D341Med (cell line): Measurements from ENCODE around the gene LITAF.
"Not testable (repeated sequence)": the region's sequence is repeated elsewhere in the genome, so short reads cannot be mapped to it uniquely, and the experiment has no call there.

Experiments used
- DNase-seq: peaks from one replicate; pipeline ENCODE4 v3.0.0; 2012; ENCODE audit warnings: low spot score

Gene LITAF

DNA sequence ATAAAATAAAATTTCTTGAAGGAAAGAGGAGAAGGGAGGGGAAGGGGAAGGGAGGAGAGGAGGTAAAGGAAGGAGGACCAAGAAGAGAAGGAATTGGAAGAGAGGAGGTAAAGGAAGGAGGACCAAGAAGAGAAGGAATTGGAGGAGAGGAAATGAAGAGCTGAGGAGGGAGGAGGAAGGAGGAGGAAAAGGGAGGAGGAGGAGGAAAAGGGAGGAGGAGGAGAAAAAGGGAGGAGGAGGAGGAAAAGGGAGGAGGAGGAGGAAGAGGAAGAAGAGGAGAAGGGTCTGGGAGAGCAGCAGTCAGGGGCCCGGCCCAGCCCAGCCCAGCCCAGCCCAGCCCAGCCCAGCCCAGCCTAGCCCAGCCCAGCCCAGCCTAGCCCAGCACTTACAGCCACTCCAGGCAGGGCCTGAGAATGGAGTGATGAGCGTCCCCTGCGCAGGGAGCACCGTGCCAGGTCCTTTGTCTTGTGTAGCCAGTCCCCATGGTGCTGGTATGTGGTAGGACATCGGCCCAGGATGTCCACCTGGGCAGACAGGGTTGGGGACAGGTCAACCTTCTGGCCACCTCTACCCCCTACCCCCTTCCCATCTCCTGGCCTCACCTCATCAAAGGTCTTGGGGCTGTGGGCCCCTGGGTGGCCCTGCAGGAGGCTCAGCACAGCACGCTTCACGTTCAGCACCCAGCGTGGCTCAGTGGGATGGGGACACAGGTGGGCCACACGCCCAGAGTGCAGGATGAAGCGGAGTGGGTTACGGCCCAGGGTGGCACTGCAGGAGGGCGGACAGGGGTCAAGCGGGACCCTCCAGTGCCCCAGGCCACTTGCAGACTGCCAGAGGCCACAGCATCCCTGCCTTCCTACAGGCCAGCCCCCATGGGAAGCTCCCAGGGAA lies 70.9 kb downstream of the LITAF start:
- DNase-seq = no peak

DNA sequence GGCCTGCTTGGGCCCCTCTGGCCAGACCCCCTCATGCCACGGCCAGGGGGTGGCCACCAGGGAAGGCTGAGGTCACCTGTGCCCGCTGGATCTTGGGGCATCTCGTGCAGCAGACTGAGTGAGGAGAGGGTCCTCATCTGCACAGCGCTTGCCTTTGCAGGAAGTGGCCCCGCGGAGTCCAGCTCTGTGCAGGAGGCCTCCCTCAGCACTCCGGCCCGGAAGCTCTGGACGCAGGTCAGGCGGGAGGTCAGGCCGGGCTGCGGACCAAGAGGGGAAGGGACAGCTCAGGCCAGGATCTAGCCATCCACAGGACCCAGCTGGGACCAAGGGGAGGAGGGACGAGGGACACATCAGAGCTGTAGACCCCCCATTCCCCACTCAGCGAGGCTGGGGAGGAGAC lies 72.4 kb downstream of the LITAF start:
- no peak for DNase-seq

DNA sequence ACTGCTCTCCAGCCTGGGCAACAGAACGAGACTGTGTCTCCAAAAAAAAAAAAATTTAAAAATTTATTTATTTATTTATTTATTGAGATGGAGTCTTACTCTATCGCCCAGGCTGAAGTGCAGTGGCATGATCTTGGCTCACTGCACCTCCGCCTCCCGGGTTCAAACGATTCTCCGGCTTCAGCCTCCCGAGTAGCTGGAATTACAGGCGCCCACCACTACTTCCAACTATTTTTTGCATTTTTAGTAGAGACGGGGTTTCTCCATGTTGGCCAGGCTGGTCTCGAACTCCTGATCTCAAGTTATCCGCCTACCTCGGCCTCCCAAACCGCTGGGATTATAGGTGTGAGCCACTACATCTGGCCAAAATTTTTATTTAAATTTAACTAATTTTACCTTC lies 73.4 kb downstream of the LITAF start:
- not testable (repeated sequence) for DNase-seq

DNA sequence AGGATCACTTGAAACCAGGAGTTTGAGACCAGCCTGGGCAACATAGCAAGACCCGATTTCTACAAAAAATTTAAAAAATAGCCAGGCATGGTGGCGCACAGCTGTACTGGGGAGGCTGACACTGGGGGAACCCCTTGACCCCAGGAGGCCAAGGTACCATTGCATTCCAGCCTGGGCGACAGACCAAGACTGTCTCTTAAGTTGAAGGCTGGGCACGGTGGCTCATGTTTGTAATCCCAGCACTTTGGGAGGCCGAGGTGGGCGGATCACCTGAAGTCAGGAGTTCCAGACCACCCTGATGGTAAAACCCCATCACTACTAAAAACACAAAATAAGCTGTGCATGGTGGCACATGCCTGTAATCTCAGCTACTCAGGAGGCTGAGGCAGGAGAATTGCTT lies 74.9 kb downstream of the LITAF start:
- no peak for DNase-seq

DNA sequence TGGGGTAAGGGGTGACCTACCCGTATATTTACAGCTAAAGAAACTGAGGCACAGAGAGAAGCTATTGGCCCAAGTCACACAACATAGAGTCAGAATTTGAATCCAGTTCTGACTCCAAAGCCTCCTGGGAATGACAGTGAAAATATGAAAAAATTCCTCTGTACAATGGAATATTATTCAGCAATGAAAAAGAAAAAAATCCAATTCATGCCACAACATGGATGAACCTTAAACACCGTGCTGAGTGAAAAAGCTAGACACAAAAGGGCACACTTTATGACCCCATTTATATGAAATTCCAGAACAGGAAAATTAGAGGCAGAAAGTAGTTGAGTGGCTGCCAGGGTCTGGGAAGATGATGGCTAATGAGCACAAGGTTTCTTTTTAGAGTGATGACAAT lies 75.4 kb downstream of the LITAF start:
- no peak for DNase-seq

DNA sequence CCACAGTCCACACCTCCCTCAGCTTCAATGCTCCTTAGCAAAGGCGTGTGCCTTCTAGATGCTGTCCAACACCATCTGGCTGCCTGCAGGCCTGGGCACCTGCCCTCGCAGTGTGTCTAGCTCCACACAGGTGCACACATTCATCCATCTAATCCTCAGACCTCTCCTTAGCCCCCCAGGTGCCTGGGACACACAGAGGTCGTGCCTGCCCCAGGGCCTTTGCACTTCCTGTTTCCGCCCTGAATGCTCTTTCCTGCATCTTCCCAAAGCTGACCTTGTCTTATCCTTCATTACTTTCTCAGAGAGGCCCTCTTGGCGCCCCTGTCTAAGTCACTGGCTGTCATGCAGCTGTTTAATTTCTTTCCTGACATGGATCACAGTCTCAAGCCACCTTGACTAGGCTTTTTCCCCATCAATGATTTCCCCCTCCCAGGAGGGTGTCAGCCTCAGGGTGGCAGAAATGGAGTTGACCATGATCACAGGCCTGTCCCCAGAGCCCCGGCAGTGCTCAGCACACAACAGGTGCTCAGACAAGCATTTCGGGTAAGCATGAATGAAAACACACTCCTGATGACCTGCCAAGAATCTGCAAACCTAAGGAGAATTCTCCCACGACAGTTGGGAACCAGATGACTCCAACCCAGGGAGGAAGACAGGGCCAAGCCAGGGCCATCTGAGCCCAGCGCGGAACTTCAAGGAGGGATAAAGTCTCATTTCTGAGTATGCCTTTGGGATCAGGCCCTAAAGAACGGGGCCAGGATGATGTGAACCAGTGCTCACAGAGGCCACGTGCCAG lies 76.3 kb downstream of the LITAF start:
- DNase-seq = no peak

DNA sequence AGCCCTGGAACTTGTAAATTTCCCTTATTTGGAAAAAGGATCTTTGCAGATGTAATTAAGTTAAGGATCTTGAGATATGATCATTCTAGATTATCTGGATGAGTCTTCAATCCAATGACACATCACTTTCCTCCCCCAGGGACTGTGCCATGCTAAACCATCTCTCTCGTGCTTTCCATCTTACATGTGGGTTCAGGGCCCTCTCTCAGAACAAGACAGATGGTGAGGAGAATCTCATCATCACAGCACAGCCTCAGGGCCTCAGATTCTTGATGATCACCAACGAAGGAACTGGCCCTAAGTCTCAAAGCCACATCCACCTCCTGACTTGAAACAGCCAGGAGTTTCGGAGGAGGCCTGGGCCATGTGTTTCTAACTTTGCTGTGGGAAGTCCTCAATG lies 78.7 kb downstream of the LITAF start:
- DNase-seq = no peak

DNA sequence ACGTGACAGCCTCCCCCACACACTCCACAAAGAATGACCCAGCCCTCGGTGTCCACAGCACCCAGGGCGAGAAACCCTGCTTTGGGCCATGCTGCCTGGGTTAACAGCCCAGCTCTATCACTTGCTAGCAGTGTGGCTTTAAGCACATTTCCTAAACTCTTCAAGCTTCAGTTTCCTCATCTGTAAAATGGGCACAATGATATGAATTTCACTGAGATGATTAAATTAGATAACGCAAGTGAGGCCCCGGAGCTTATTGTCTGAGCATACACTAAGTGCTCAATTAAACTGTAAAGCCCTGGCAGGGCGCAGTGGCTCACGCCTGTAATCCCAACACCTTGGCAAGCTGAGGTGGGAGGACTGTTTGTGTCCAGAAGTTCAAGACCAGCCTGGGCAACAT lies 79.4 kb downstream of the LITAF start:
- DNase-seq = no peak

DNA sequence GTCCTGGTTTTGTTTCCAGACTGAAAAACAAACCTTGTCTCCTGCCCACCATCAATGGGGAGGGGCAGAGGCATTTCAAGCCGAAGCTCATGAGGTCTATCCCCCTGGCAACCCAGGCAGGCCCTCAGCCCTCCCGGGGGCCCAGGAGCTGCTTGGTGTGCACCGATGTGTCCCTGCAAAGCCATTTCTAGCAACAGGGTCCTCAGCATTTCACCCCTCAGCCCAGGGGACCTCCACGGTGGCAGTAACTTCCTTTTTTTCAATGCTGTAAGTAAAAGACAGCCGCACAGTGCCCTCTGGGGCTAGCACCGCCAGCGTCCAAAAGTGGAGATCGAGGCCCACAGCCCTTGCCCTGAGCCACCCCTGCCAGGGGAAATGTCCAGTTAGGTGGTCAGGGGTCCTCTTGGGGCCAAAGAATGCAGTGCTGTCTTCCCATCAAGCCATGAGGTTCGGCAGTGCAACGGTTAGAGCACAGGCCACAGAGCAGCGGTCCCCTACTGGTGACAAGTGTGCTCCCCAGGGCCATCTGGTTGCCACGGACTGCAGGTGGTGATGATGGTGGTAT lies 79.9 kb downstream of the LITAF start:
- DNase-seq = no peak

DNA sequence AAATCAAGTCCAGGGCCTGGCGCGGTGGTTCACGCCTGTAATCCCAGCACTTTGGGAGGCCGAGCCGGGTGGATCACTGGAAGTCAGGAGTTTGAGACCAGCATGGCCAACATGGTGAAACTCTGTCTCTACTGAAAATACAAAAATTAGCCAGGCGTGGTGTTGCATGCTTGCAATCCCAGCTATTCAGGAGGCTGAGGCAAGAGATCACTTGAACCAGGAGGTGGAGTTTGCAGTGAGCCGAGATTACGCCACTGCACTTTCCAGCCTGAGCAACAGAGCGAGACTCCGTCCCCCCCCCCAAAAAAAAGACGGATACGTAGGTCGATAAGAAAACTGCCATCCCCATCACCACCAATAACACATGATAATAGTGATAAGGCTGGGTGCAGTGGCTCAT lies 82.5 kb downstream of the LITAF start:
- DNase-seq = not testable (repeated sequence)

DNA sequence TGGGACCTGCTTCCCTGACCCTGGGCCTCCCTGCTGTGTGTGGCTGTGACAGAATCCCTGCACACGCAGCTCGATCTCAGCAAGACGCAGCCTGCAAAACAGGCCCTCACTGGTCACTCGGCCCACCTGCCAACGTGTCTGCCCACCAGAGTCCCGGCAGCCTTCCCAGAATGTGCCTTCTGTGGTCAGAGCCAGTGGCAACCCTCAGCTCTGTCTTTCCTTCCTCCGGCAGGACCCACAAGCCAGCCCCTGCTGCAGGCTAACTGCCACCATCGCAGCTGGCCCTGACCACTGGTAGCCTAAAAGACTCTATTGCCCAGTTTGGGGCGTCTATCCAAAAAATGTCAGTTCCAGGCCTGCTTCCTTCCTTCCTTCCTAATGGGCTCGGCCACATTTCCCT lies 83.2 kb downstream of the LITAF start:
- no peak for DNase-seq

DNA sequence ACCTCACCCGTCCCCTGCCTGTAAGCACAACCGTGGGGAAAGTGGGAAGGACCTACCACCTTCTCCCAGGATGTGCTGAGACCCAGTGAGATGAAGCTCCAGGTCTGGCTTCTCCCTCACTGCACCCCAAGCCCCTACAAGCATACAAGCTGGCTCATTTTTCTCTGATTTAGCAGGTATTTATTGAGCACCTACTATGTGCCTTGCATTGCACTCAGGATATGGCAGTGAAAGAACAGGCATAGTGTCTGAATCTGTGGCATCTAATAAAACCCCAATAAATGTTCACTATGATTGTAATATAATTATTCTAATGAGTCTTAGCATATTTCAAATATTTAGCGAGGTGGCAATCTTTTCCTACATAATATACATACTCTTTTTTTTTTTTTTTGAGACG lies 84.5 kb downstream of the LITAF start:
- DNase-seq = no peak

DNA sequence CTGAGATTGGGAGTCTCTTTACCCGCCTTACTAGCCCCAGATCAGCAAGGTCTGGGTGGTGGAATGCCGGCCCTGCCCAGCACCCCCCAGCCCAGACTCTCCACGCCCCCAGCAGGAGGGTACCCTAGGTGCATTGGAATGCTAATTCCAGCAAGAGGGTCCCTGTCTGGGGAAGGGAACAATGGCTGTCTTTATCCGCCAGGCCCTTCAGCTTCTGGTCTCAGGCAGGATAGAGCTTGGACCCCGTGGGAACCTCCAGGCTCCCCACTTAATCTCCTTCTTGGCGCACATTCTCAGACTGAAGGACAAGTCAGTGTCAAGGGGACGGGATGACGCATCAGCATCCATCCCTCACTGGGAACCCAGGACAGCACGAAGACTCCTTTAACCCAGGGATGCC lies 85.1 kb downstream of the LITAF start:
- DNase-seq = no peak

DNA sequence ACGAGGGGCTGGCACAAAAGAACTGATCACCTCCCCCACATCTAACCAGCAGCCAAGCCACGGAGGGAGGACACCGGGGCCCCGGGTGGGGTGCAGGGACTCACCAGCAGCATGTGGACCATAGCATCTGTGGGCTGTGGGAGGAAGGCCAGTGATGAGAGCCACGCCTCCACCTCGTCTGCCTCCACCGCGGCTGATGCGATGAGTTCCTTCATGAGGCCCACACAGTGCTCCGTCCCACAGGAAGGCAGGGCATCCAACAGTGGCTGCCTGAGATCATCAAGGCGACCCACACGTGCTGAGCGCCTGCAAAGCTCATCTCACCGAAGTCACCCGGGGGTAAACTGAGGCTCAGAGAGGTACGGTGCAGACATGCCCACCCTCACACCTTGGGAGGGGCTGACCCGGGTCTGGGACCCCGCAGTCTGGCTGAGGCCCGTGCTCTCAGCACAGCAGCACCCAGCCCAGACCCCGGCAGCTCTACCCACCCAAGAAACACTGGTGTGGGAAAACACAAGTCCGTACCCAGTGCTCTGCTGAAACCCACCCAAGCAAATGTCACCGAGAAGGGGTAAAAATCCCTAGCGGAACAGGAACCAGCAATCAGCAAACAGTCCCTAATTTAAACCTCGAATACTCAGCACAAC lies 85.9 kb downstream of the LITAF start:
- DNase-seq = no peak

DNA sequence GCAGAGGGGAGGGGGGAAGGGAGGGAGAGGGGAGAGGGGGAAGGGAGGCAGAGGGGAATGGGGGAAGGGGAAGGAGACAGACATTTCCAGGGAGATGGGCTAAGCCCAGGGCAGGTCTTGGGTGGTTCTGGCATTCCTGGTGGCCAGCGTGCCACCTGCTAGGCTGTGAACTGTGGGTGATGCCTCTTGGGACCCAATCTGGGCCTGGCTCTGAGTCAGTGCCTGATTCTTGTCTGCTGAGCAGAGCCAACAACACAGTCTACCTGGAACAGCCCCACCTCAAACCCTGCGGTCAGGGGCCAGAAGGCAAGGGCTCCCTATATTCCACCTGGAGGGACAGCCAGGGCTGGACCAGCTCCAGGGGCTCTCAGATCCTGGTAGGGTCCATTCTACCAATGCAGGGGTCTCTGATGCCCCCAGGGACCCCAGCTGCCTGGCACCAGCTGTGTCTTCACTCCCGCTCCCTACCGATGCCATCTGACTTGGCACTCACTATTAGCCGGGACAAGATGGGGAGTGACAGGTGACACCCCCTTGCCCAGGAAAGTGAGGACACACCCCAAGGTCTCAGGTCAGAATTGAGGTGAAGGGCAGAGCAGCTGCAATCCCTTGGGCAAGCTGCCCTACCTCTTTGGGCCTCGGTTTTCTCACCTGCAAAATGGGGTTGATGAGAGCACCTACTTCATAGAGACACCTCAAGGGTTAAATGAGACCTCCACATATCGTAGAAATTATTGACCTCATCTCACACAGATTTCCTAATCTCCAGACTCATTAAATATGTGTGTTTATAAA lies 87.2 kb downstream of the LITAF start:
- no peak for DNase-seq

DNA sequence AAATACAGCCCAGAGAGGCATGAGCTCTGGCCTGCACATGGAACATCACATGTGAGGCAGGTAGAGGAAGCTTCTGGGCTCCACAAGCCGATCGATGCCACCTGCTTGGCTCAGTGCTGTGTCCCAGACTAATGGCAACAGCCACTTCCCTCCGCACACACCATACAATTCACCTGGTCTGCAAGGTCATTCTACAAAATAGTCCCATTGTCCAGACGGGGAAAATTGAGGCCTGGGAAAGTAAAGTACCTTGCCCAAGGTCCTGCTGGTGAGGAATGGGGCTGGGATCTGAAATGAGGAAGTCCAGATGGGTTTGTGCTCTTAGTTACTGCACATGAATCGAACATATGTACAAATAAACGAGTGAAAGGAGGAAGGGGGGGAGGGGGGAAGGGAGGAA lies 88.0 kb downstream of the LITAF start:
- no peak for DNase-seq

DNA sequence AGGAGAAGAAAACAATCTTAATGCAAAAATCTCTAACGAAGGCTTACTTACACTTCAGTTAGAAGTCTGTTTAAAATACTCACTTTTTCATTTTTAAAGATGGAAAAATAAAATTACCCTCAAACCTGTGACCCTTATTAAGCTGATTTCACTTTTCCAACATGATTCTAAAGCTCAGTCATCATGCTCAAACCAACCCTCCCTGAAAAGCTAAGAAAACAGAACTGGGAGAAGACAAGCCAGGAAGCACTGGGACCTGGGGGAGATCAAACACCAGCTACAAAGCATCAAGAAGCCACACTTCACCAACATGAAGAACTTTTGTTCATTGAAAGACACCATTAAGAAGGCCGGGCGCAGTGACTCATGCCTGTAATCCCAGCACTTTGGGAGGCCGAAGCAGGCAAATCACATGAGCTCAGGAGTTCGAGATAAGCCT lies 88.8 kb downstream of the LITAF start:
- no peak for DNase-seq
